GM18951 (cell line): Measurements from ENCODE around the gene COL26A1.
"Not testable (repeated sequence)": the region's sequence is repeated elsewhere in the genome, so short reads cannot be mapped to it uniquely, and the experiment has no call there.

Experiments used
- POLR2A ChIP-seq: IDR thresholded peaks from 4 replicates; pipeline ENCODE4 v1.6.1; 2011; ENCODE audit warnings: mild to moderate bottlenecking; ENCODE audit not compliant: insufficient read length, insufficient read depth; ENCODE audit errors: extremely low read depth
- in situ Hi-C: fragments of 300-500 bp; cut with MboI; formaldehyde crosslinking; loops from one replicate; pipeline ENCODE4 v1.12.0; 2022; ENCODE audit warnings: low sequenced_read_pairs, mixed read lengths, inconsistent platforms; ENCODE audit not compliant: unreplicated experiment

The COL26A1 gene

DNA sequence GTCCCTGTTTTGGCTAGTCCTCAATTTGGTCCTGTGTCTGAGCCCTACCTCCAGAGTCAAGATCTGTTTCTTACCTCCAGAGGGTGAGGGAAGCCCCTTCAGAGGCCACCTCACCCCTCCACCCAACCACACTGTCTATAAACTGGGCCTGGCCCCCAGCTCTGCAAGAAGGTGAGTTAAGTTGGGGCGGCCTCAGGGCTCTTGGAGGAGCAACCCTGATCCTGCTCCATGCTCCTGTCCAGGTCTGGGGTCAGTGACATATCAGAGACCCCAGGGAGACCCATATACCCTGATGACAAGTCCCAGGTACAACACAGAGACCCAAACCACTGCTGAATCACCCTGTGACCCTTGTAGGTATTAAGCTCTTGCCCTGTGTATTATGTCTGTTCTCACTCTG, 196.9 kb downstream of the COL26A1 start:
- TF ChIP-seq POLR2A, result no peak
- in situ Hi-C loops, result no loop called here

- in situ Hi-C loops, result not testable (repeated sequence)
These were observed 197.3 kb downstream of the COL26A1 start for GRCh38 chr7:101560021-101560420.

- in situ Hi-C loops, result no loop called here
- TF ChIP-seq POLR2A, result no peak
These were observed 198.2 kb downstream of the COL26A1 start for GRCh38 chr7:101560856-101561255.

DNA sequence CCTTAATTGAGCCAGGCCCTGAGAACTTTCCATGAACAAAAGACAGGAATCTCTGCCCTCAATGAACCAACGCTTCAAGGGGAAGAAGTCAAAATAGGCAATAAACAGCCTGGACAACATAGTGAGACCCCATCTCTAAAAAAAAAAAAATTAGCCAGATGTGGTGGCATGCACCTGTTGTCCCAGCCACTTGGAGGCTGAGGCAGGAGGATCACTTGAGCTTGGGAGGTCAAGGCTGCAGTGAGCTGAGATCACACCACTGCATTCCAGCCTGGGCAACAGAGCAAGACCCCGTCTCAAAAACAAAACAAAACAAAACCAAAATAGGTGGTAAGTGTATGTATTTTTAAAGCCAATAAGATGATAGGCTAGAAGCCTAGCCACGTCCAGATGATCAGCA, 198.6 kb downstream of the COL26A1 start:
- in situ Hi-C loops, result not testable (repeated sequence)

DNA sequence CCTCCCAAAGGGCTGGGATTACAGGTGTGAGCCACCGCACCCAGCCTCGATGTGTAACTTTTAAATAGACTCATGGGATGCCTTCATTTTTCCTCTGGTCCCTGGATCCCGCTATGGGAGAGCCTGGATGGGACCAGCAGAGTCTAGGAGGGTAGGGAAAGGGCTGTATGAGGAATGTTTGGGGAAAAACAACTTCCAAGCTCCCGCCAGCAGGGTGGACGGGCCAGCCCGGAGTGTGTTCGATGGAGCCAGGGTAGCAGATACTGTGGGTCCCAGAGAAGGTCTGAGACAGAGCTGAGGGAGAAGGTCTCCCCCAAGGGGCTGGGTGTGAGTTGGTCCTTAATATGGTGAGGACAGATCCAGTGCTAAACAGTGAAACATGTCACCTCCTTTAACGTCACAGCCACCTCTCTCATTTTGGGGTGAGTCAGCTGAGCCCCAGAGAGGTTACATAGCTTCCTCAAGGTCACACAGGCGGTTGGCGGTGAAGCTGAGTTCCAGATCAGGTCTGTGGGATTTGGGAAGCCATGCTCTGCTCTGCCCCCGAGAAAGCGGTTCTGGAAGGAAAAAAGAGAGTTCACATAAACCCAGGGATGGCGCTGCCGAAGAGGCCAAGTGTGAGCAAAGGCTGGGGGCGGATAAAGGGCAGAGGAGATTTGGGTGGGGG, 200.0 kb downstream of the COL26A1 start:
- in situ Hi-C loops, result no loop called here
- TF ChIP-seq POLR2A, result no peak

GRCh38 chr7:101563198-101563901, 200.7 kb downstream of the COL26A1 start:
- no peak for TF ChIP-seq POLR2A
- in situ Hi-C loops, result no loop called here

DNA sequence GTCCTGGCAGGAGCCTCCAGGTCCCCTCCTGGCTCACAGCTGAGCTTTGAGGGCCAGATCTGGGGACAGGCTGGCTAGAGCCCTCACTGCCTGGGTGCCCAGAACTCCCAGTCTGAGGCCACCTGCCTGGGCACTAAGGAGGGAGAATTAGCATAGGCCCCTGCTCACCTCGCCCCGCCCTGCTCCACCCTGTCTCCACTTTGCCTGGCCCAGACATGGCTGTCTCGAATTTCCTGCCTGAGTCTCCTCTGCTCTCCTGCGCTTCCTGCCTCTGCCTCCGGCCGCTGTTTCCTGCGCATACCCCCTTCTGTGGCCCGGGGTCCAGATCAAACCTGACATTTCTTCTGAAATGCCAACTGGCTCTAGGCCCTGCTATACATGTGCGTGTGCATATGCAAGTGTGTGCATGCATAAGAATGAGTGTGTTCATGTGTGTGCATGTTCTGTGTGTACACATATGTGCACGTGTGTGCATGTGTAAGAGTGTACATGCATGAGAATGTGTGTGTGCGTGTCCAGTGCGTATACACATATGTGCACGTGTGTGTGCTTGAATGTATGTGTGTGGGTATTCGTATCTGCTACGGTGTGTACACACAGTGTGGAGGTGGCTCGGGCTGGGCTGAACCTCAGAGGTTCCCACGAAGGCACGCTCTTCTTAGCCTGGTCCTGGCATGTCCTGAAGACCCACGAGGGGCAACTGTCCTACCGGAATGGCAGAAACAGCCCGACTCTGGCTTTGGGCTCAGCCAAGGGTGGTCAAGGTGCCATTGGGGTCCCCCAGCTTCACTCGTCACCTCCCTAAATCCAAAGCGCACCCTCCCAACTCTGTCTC, 201.5 kb downstream of the COL26A1 start:
- no peak for TF ChIP-seq POLR2A
- in situ Hi-C loops, result no loop called here

DNA sequence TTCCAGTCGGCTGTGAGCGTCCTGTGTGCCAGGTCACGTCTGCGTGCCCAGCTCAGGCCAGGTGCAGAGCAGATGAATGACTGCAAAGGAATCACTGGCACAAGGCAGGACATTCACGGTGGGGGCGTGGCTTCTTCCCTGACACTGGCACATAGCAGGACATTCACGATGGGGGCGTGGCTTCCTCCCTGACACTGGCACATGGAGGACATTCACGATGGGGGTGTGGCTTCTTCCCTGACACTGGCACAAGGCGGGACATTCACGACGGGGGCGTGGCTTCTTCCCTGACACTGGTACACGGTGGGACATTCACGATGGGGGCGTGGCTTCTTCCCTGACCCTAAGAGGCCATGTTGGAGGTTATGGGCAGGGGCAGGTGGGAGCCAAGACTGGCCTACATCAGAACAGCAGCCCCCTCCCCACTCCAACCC, 202.1 kb downstream of the COL26A1 start:
- no peak for TF ChIP-seq POLR2A
- in situ Hi-C loops, result no loop called here

GRCh38 chr7:101565601-101566209, 203.0 kb downstream of the COL26A1 start:
- TF ChIP-seq POLR2A, result no peak

DNA sequence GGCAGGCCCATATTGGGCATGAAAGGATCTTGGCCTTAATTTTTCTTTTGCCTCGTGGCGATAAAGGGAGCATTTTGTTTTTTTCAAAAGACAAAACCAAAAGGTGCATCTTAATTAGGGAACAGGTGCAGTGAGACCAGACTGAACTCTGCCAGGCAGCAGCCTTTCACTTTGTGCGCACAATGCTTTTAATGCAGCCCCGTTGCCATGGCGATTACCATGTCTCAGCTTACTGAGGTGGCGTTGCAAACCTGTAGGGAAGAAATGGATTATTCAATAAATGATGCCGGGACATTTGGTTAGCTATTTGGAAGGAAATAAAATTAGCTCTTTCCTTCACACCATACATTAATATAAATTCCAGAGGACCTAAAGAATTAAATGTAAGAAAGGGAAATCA, 204.6 kb downstream of the COL26A1 start:
- TF ChIP-seq POLR2A, result no peak
- in situ Hi-C loops, result no loop called here

More at GRCh38 chr7:101565601-101566209, 203.0 kb downstream of the COL26A1 start:
- in situ Hi-C loops, result no loop called here

DNA sequence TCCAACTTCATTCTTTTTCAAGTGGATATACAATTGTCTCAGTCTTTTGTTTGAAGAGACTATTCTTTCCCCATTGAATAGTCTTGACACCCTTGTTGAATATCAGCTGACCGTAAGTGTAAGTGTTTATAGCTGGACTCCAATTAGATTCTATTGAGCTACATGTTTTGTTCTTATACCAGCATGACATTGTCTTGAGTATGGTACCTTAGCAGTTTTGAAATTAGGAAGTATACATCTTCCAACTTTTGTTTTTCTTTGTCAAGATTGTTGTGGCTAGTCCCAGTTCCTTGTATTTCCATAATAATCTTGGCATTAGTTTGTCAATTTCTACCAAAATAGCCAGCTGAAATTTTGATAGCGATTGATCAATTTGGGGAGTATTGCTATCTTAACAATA, 209.5 kb downstream of the COL26A1 start:
- no peak for TF ChIP-seq POLR2A
- in situ Hi-C loops, result no loop called here

GRCh38 chr7:101575168-101575567, 212.5 kb downstream of the COL26A1 start:
- in situ Hi-C loops, result no loop called here
- no peak for TF ChIP-seq POLR2A

GRCh38 chr7:101575721-101576120, 213.0 kb downstream of the COL26A1 start:
- no peak for TF ChIP-seq POLR2A
- in situ Hi-C loops, result no loop called here
